HCT116 (cell line): Measurements from ENCODE around the gene ZSCAN4. TPM values are rescaled to one million over a fixed set of nuclear protein-coding genes. Genes with fewer than 3 reads are reported as not detected.

Experiments used
- ATAC-seq: fragments of 200-7000 bp; cut with Tn5 transposase; 2 replicates; pipeline ENCODE4 v1.9.1; 2020; ENCODE audit warnings: mild to moderate bottlenecking, moderate library complexity
- BruUV-seq: library from RNA; stranded (reverse); fragments of 400-500 nt; replicated peaks from 2 replicates; lab custom pipeline; 2021; lab: Mats Ljungman, UMichigan
- CTCF ChIA-PET: fragments of 300-600 bp; sonication (Branson Sonifier 250); formaldehyde crosslinking; loops from one replicate; lab custom pipeline; 2021; ENCODE audit warnings: antibody characterized with exemption; lab: Charles Lee
- POLR2A ChIA-PET: fragments of 300-600, 350-600 bp; sonication (Branson Sonifier 250); formaldehyde crosslinking; loops from one replicate; lab custom pipeline; 2021; ENCODE audit warnings: antibody characterized with exemption; lab: Charles Lee
- RAD21 ChIA-PET, 2 experiments: fragments of 300-600 bp; sonication (Branson Sonifier 250); formaldehyde crosslinking; loops; one replicate each; lab custom pipeline; 2023; ENCODE audit warnings: low total read pairs in 2 of 2; ENCODE audit not compliant: uncharacterized antibody in 2 of 2, unreplicated experiment in 2 of 2, low non-redundant PET in 1 of 2; lab: Charles Lee
- DNase-seq: peaks from one replicate; pipeline ENCODE4 v3.0.0-alpha.2; 2010; ENCODE audit warnings: low read depth, low spot score
- H2AFZ ChIP-seq: fragments of 200-600 bp; shearing (Covaris generic), sonication (generic); 2 replicates; pipeline ENCODE4 v1.6.1; 2017; ENCODE audit warnings: low read depth, mixed run types, mixed read lengths, antibody characterized with exemption, low read length; ENCODE audit not compliant: poor library complexity, severe bottlenecking
- H3K27ac ChIP-seq: 2 replicates; pipeline ENCODE4 v1.5.1; 2012; ENCODE audit warnings: low read depth, low read length
- H3K27me3 ChIP-seq: fragments of 200-600 bp; sonication (generic); 2 replicates; pipeline ENCODE4 v1.6.1; 2016; ENCODE audit warnings: mixed run types, low read length, mixed read lengths; ENCODE audit not compliant: insufficient read depth
- H3K36me3 ChIP-seq, 2 experiments: fragments of 200-500 bp in 1 of 2; fragments of 200-600 bp in 1 of 2; sonication (Bioruptor generic) in 1 of 2; sonication (generic) in 1 of 2; 2 replicates each; pipeline versions ENCODE4 v1.5.1 to v1.6.1; 2014 to 2016; ENCODE audit warnings: low read length in 2 of 2, inconsistent platforms in 1 of 2, mixed read lengths in 1 of 2, mixed run types in 1 of 2; ENCODE audit not compliant: insufficient read depth in 2 of 2, control insufficient read depth in 1 of 2
- H3K4me1 ChIP-seq, 2 experiments: fragments of 200-600 bp in 1 of 2; sonication (generic) in 1 of 2; 2 replicates each; pipeline versions ENCODE4 v1.5.1 to v1.6.1; 2012 to 2017; ENCODE audit warnings: low read length in 2 of 2, inconsistent platforms in 1 of 2, mild to moderate bottlenecking in 1 of 2, mixed read lengths in 1 of 2, mixed run types in 1 of 2, moderate library complexity in 1 of 2; ENCODE audit not compliant: insufficient read depth in 2 of 2, control insufficient read depth in 1 of 2
- H3K4me2 ChIP-seq: fragments of 200-600 bp; sonication (generic); 2 replicates; pipeline ENCODE4 v1.6.1; 2017; ENCODE audit warnings: mixed run types, low read length, mixed read lengths
- H3K4me3 ChIP-seq, 2 experiments: fragments of 200-600 bp in 1 of 2; sonication (generic) in 1 of 2; replicated peaks in 1 of 2; 2 replicates each; pipeline ENCODE4 v1.5.1; 2011 to 2016; ENCODE audit warnings: low read length in 2 of 2, control low read depth in 1 of 2, low read depth in 1 of 2, mild to moderate bottlenecking in 1 of 2, mixed read lengths in 1 of 2, mixed run types in 1 of 2
- H3K79me2 ChIP-seq: fragments of 200-600 bp; sonication (generic); 2 replicates; pipeline ENCODE4 v1.6.1; 2017; ENCODE audit warnings: mild to moderate bottlenecking, mixed run types, low read length, moderate library complexity, mixed read lengths; ENCODE audit not compliant: insufficient read depth
- H3K9ac ChIP-seq: fragments of 200-600 bp; sonication (generic); 2 replicates; pipeline ENCODE4 v1.6.1; 2016; ENCODE audit warnings: low read length, mixed read lengths
- H3K9me2 ChIP-seq: fragments of 200-600 bp; sonication (generic), shearing (Covaris generic); 2 replicates; pipeline ENCODE4 v1.6.1; 2017; ENCODE audit warnings: mixed run types, mild to moderate bottlenecking, moderate library complexity; ENCODE audit not compliant: insufficient read depth
- H3K9me3 ChIP-seq, 2 experiments: fragments of 200-500 bp in 1 of 2; fragments of 200-600 bp in 1 of 2; sonication (Bioruptor generic) in 1 of 2; sonication (generic) in 1 of 2; 2 replicates each; pipeline ENCODE4 v1.6.1; 2014 to 2017; ENCODE audit warnings: low read length in 2 of 2, mixed read lengths in 2 of 2, inconsistent platforms in 1 of 2, low read depth in 1 of 2, mild to moderate bottlenecking in 1 of 2, mixed run types in 1 of 2, moderate library complexity in 1 of 2; ENCODE audit not compliant: control insufficient read depth in 1 of 2, insufficient read depth in 1 of 2
- H4K20me1 ChIP-seq: fragments of 200-600 bp; sonication (generic), shearing (Covaris generic); 2 replicates; pipeline ENCODE4 v1.6.1; 2017; ENCODE audit warnings: mixed run types, mild to moderate bottlenecking, moderate library complexity; ENCODE audit not compliant: insufficient read depth
- CBX3 ChIP-seq: IDR thresholded peaks from 2 replicates; pipeline ENCODE4 v1.6.1; 2012; ENCODE audit warnings: low read depth
- CEBPB ChIP-seq: IDR thresholded peaks from 2 replicates; pipeline ENCODE4 v1.6.1; 2012; ENCODE audit warnings: low read depth
- EGR1 ChIP-seq: IDR thresholded peaks from 2 replicates; pipeline ENCODE4 v1.6.1; 2012; ENCODE audit warnings: low read depth
- ELF1 ChIP-seq: IDR thresholded peaks from 2 replicates; pipeline ENCODE4 v1.6.1; 2012; ENCODE audit warnings: low read depth, borderline replicate concordance
- EZH2 ChIP-seq: fragments of 200-600 bp; sonication (generic); IDR thresholded peaks from 2 replicates; pipeline ENCODE4 v1.6.1; 2017; ENCODE audit warnings: antibody characterized with exemption, mixed run types
- FOSL1 ChIP-seq: IDR thresholded peaks from 2 replicates; pipeline ENCODE4 v1.6.1; 2012; ENCODE audit warnings: low read depth
- JUND ChIP-seq: IDR thresholded peaks from 2 replicates; pipeline ENCODE4 v1.6.1; 2012
- POLR2AphosphoS5 ChIP-seq: IDR thresholded peaks from 2 replicates; pipeline ENCODE4 v1.6.1; 2011; ENCODE audit warnings: mild to moderate bottlenecking, low read depth, low read length, moderate library complexity
- REST ChIP-seq: IDR thresholded peaks from 2 replicates; pipeline ENCODE4 v1.6.1; 2012; ENCODE audit warnings: low read depth
- SIN3A ChIP-seq: IDR thresholded peaks from 2 replicates; pipeline ENCODE4 v1.6.1; 2012; ENCODE audit warnings: low read depth
- SP1 ChIP-seq: IDR thresholded peaks from 2 replicates; pipeline ENCODE4 v1.6.1; 2012; ENCODE audit warnings: low read depth
- SRF ChIP-seq: IDR thresholded peaks from 2 replicates; pipeline ENCODE4 v1.6.1; 2012; ENCODE audit warnings: low read depth
- intact Hi-C: fragments of 100-400 bp; cut with micrococcal nuclease; formaldehyde crosslinking; loops from 2 replicates; pipeline ENCODE4 v1.10.0; 2022
- total RNA-seq: library from RNA; stranded (reverse); gene quantifications from one replicate; pipeline ENCODE4 v1.2.1, GENCODE V29; 2021; ENCODE audit not compliant: unreplicated experiment
- TF ChIP-seq, protein P1 (sequence below): IDR thresholded peaks from 2 replicates; pipeline ENCODE4 v1.6.1; 2011; ENCODE audit warnings: mild to moderate bottlenecking, low read length, moderate library complexity; ENCODE audit not compliant: insufficient replicate concordance; ENCODE audit errors: extremely low read depth
- TF ChIP-seq, protein P2 (sequence below), 3 experiments: fragments of 200-600 bp in 1 of 3; sonication (generic) in 1 of 3; IDR thresholded peaks in 2 of 3; conservative IDR thresholded peaks in 1 of 3; 2 replicates each; pipeline ENCODE4 v1.5.1; 2012 to 2017; ENCODE audit warnings: low read depth in 2 of 3, low read length in 2 of 3, antibody characterized with exemption in 1 of 3, borderline replicate concordance in 1 of 3, control low read depth in 1 of 3, mild to moderate bottlenecking in 1 of 3, mixed read lengths in 1 of 3, mixed run types in 1 of 3, moderate library complexity in 1 of 3; ENCODE audit not compliant: insufficient read depth in 1 of 3
- TF ChIP-seq, protein P3 (sequence below): IDR thresholded peaks from 2 replicates; pipeline ENCODE4 v1.6.1; 2012

Gene ZSCAN4
- total RNA-seq, 1 experiment from 2014 or later, result not detected

DNA sequence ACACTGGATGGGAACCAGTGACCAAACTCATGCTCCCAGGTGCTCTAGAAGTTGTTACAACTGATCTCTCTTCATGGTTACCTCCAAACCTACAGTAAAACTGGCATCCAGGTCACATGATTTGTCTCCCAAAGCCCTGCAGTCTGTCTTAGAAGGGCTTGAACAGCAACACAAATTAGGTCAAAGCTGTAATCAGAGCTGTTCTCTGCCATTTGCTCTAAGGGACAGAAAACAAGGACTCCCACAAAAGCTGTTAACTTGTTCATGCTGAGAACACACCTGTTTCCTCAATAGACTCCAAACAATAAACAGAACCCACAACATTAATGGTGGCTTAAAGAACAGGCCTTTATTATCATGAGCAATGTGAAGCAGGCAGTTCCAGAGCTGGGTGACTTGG lies 50.7 kb downstream of the ZSCAN4 start (continued):
- TF ChIP-seq, protein P1, sequence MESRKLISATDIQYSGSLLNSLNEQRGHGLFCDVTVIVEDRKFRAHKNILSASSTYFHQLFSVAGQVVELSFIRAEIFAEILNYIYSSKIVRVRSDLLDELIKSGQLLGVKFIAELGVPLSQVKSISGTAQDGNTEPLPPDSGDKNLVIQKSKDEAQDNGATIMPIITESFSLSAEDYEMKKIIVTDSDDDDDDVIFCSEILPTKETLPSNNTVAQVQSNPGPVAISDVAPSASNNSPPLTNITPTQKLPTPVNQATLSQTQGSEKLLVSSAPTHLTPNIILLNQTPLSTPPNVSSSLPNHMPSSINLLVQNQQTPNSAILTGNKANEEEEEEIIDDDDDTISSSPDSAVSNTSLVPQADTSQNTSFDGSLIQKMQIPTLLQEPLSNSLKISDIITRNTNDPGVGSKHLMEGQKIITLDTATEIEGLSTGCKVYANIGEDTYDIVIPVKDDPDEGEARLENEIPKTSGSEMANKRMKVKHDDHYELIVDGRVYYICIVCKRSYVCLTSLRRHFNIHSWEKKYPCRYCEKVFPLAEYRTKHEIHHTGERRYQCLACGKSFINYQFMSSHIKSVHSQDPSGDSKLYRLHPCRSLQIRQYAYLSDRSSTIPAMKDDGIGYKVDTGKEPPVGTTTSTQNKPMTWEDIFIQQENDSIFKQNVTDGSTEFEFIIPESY, result no peak
- no peak for TF ChIP-seq ELF1
- TF ChIP-seq CBX3, result no peak
- no peak for TF ChIP-seq FOSL1
- no peak for TF ChIP-seq CEBPB
- TF ChIP-seq, all 23 proteins: peak for 0

- Histone ChIP-seq H3K4me2 (no peak overlapping the region), H3K9ac (no peak overlapping the region), H3K9me2 (no peaks in the 10 kb centered on the region), H3K27ac (no peak overlapping the region), H3K79me2 (no peaks in the 10 kb centered on the region), H2AFZ (no peak overlapping the region), H4K20me1 (no peaks in the 10 kb centered on the region), H3K9me3 (peaks cover 18 to 22% of the 10 kb centered on the region in 2 experiments; a peak in 2 of 4 replicates), H3K4me3 (no peak overlapping the region), H3K27me3 (no peaks in the 10 kb centered on the region), H3K36me3 (no peaks in the 10 kb centered on the region), H3K4me1 (no peaks in the 10 kb centered on the region)
- CTCF ChIA-PET, result no interaction called here
- POLR2A ChIA-PET, result no interaction called here
- intact Hi-C loops, result no loop called here
- ATAC-seq (no peak), DNase-seq (no peak)
- BruUV-seq, result no TSS peak
- RAD21 ChIA-PET, result no interaction called here
- TF ChIP-seq POLR2AphosphoS5 (no peak), JUND (no peak), FOSL1 (no peak), SIN3A (no peak), CEBPB (no peak), SRF (no peak), EGR1 (no peak), SP1 (no peak), REST (no peak), EZH2 (no peak)
- TF ChIP-seq, protein P2, sequence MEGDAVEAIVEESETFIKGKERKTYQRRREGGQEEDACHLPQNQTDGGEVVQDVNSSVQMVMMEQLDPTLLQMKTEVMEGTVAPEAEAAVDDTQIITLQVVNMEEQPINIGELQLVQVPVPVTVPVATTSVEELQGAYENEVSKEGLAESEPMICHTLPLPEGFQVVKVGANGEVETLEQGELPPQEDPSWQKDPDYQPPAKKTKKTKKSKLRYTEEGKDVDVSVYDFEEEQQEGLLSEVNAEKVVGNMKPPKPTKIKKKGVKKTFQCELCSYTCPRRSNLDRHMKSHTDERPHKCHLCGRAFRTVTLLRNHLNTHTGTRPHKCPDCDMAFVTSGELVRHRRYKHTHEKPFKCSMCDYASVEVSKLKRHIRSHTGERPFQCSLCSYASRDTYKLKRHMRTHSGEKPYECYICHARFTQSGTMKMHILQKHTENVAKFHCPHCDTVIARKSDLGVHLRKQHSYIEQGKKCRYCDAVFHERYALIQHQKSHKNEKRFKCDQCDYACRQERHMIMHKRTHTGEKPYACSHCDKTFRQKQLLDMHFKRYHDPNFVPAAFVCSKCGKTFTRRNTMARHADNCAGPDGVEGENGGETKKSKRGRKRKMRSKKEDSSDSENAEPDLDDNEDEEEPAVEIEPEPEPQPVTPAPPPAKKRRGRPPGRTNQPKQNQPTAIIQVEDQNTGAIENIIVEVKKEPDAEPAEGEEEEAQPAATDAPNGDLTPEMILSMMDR (IDR thresholded peaks at IDR 0.05 in 2 of 3, conservative IDR thresholded peaks at IDR 0.05 in 1 of 3; ENCODE audit: borderline replicate concordance in 1 of 3, insufficient read depth in 1 of 3, low read depth in 2 of 3, low read length in 2 of 3), result no peak
- TF ChIP-seq, protein P3, sequence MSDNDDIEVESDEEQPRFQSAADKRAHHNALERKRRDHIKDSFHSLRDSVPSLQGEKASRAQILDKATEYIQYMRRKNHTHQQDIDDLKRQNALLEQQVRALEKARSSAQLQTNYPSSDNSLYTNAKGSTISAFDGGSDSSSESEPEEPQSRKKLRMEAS, result no peak
- TF ChIP-seq, protein P1, result no peak
Observed at GRCh38 chr19:57719901-57720519, 51.3 kb downstream of the ZSCAN4 start.
